ENCODE measurements around the gene PLEKHN1.

DNA sequence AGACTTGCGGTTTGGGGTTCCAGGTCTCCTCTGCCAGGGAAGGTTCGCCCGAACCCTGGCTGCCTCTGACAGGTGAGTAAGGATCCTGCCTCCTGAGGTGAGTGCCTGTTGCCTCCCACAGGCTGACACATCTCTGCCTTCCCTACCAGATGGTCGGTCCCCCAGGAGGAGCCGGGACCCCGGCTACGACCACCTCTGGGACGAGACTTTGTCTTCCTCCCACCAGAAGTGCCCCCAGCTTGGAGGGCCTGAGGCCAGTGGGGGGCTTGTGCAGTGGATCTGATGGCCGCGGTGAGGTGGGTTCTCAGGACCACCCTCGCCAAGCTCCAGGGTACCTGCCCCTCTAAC, 8.0 kb downstream of the PLEKHN1 start:
- TF ChIP-seq, protein P1, sequence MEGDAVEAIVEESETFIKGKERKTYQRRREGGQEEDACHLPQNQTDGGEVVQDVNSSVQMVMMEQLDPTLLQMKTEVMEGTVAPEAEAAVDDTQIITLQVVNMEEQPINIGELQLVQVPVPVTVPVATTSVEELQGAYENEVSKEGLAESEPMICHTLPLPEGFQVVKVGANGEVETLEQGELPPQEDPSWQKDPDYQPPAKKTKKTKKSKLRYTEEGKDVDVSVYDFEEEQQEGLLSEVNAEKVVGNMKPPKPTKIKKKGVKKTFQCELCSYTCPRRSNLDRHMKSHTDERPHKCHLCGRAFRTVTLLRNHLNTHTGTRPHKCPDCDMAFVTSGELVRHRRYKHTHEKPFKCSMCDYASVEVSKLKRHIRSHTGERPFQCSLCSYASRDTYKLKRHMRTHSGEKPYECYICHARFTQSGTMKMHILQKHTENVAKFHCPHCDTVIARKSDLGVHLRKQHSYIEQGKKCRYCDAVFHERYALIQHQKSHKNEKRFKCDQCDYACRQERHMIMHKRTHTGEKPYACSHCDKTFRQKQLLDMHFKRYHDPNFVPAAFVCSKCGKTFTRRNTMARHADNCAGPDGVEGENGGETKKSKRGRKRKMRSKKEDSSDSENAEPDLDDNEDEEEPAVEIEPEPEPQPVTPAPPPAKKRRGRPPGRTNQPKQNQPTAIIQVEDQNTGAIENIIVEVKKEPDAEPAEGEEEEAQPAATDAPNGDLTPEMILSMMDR (IDR thresholded peaks at IDR 0.05; ENCODE audit: borderline replicate concordance, extremely low read depth, low read length, poor library complexity, severe bottlenecking), result no peak
- TF ChIP-seq EZH2 (IDR thresholded peaks at IDR 0.05; ENCODE audit: borderline replicate concordance, low read depth, low read length, severe bottlenecking), result no peak
